ENCODE results near the gene SULF2. TPM values are rescaled to one million over a fixed set of nuclear protein-coding genes. Genes with fewer than 3 reads are reported as not detected.

The SULF2 gene
- total and polyA plus RNA-seq, 4 donors, result 8.1 to 25.4 (median 12.0) TPM

DNA sequence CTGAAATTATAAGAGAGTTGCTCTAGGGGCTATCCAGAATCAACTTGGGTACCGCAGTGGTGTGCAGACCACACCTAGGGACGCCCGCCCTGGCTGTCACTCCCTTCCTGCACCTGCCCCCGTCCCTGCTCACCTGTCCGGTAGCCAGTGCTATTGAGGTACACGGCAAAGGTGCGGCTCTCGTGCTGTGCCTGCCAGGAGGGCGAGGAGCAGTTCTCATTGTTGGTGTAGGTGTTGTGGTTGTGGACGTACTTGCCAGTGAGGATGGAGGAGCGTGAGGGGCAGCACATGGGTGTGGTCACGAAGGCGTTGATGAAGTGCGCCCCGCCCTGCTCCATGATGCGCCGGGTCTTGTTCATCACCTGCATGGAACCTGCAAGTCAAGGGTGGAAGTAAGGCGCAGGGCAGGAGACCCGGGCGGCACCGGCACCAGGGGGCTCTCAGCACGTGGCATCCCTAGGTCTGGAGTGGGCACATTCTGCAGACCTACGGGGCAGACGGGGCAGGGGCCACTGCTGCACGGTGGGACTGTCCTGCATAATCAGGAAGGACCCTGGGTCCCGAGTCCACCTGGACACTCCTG lies 48.6 kb downstream of the SULF2 start (continued):
- TF ChIP-seq CTCF (IDR thresholded peaks at IDR 0.05; ENCODE audit: low read depth, low read length, missing input control) (no peak), SP1 (IDR thresholded peaks at IDR 0.05) (no peak), FOXA1 (IDR thresholded peaks at IDR 0.05) (no peak)

DNA sequence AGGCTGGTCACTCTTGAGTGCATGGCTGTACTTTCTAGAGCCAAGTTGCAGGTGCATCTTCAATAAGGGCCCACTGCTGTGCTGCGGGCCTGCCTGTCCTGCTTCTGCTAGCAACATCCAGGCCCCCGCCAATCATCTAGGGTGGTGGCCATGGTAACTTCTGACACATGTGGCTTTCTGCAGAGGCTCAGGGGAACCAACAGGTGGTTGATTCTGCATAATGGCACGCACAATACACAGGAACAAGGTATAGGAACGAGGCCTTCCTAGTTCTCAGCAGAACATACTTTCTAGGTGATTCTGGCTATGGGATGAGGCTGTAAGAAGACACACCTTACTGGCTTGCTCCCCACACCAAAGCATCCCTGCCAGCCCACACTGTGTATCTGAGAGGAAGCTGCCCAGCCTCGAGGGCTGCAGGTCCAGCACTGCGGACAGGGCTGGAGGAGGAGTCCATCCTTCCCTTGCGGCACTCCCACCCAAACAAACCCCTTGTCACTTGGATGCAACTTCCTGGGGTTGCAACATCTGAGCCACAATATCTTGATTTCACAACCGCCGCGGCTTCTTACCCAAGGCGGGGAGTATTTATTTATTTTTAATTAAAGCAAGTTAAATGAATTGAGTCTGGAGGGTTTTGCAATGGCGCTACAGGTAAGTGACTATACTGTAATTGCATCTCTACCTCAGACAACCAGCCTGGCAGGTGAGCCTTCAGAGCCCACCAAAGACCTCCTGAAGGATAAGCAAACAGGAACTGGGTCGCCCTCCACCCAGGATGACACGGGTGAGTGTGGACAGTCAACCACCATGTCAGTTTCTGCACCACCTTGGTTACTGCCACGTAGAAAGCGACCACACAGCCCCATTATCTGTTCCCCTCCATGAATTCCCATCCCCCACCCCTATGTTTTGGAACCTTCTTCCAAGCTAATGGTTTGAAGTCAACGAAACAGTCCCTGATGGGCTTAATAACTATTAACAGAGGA lies 49.6 kb downstream of the SULF2 start:
- Histone ChIP-seq H3K27me3 (ENCODE audit: control insufficient read depth in 4 of 4, insufficient read depth in 4 of 4, low read length in 3 of 4) (no peaks in the 10 kb centered on the region), H3K9ac (ENCODE audit: low read depth in 1 of 2, low read length in 2 of 2) (no peak overlapping the region), H3K4me3 (ENCODE audit: low read depth in 1 of 3, low read length in 3 of 3) (no peak overlapping the region), H3K36me3 (ENCODE audit: control insufficient read depth in 4 of 4, insufficient read depth in 3 of 4, low read depth in 1 of 4, low read length in 3 of 4) (peaks cover 0 to 3% (median 1%) of the 10 kb centered on the region in 4 donors), H3K9me3 (ENCODE audit: control insufficient read depth in 4 of 4, low read length in 3 of 4) (no peaks in the 10 kb centered on the region), H3K27ac (ENCODE audit: low read depth in 1 of 2, low read length in 2 of 2) (peak overlapping the region in 1 of 2 donors; percentile 15), H3K4me1 (ENCODE audit: control insufficient read depth in 4 of 4, insufficient read depth in 4 of 4, low read length in 3 of 4) (no peaks in the 10 kb centered on the region)
- DNase-seq (ENCODE audit: low spot score), result no peak
- no peak for TF ChIP-seq FOXA2 (IDR thresholded peaks at IDR 0.05)
- peak in 1 of 2 donors; percentile 24 for TF ChIP-seq GABPA (IDR thresholded peaks at IDR 0.05 in 1 of 2, conservative IDR thresholded peaks at IDR 0.05 in 1 of 2)
- TF ChIP-seq HNF4G (IDR thresholded peaks at IDR 0.05), result no peak
- TF ChIP-seq EGR1 (IDR thresholded peaks at IDR 0.05; ENCODE audit: low read depth in 2 of 2), result no peak
- TF ChIP-seq, protein P1, sequence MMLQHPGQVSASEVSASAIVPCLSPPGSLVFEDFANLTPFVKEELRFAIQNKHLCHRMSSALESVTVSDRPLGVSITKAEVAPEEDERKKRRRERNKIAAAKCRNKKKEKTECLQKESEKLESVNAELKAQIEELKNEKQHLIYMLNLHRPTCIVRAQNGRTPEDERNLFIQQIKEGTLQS (IDR thresholded peaks at IDR 0.05), result no peak
- TF ChIP-seq REST (IDR thresholded peaks at IDR 0.05), result peak; percentile 86
- TF ChIP-seq RXRA (IDR thresholded peaks at IDR 0.05), result no peak
- no peak for TF ChIP-seq HNF4A (conservative IDR thresholded peaks at IDR 0.05)
- TF ChIP-seq TAF1 (conservative IDR thresholded peaks at IDR 0.05), result no peak
- 74% methylated on average over 17 of the region's 17 CpGs for WGBS

DNA sequence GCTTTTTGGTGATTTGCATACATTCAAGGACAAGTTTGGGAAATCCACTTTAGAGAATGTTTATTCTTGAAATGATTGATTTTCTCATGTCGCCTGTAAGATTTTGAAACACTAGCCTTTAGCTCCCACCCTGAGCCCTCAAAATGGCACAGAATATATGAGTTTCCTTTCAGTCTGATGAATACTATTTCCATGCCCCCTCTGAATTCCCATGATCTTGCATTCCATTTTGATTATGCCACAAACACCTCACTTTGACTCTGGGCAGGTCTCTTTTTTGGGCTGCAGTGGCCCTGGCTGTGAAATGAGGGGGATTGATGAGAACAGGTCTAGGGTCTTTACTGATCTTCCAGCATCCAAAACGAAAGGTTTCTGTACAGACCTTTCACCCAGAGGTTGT lies 50.4 kb downstream of the SULF2 start:
- no peaks in the 10 kb centered on the region for H3K9me3 ChIP-seq (ENCODE audit: control insufficient read depth in 4 of 4, low read length in 3 of 4)
- 86% methylated on average over 2 of the region's 2 CpGs for WGBS
- TF ChIP-seq HNF4G (IDR thresholded peaks at IDR 0.05) (no peak), HNF4A (conservative IDR thresholded peaks at IDR 0.05) (no peak), RXRA (IDR thresholded peaks at IDR 0.05) (no peak), EGR1 (IDR thresholded peaks at IDR 0.05; ENCODE audit: low read depth in 2 of 2) (no peak), JUND (IDR thresholded peaks at IDR 0.05) (no peak), TAF1 (conservative IDR thresholded peaks at IDR 0.05) (no peak), RAD21 (IDR thresholded peaks at IDR 0.05) (no peak), GABPA (IDR thresholded peaks at IDR 0.05 in 1 of 2, conservative IDR thresholded peaks at IDR 0.05 in 1 of 2) (no peak), CTCF (IDR thresholded peaks at IDR 0.05; ENCODE audit: low read depth, low read length, missing input control) (no peak), MAX (IDR thresholded peaks at IDR 0.05) (no peak)
- H3K27ac ChIP-seq (ENCODE audit: low read depth in 1 of 2, low read length in 2 of 2), result no peak overlapping the region
- H3K36me3 ChIP-seq (ENCODE audit: control insufficient read depth in 4 of 4, insufficient read depth in 3 of 4, low read depth in 1 of 4, low read length in 3 of 4), result peaks cover 0 to 3% (median 1%) of the 10 kb centered on the region in 4 donors
- H3K4me1 ChIP-seq (ENCODE audit: control insufficient read depth in 4 of 4, insufficient read depth in 4 of 4, low read length in 3 of 4), result no peaks in the 10 kb centered on the region
- H3K9ac ChIP-seq (ENCODE audit: low read depth in 1 of 2, low read length in 2 of 2), result no peak overlapping the region
- no peaks in the 10 kb centered on the region for H3K27me3 ChIP-seq (ENCODE audit: control insufficient read depth in 4 of 4, insufficient read depth in 4 of 4, low read length in 3 of 4)
- no peak overlapping the region for H3K4me3 ChIP-seq (ENCODE audit: low read depth in 1 of 3, low read length in 3 of 3)
- no peak for DNase-seq (ENCODE audit: low spot score)
